HepG2 (cell line): Measurements from ENCODE around the gene FIZ1. TPM values are rescaled to one million over a fixed set of nuclear protein-coding genes. Genes with fewer than 3 reads are reported as not detected.

Experiments used
- KLF15 ChIP-seq: sonication (generic); formaldehyde crosslinking; IDR thresholded peaks from 2 replicates; pipeline ENCODE4 v1.8.1; 2023; ENCODE audit warnings: borderline replicate concordance, mild to moderate bottlenecking, inconsistent platforms, missing genetic modification reagents, mixed read lengths
- KLF16 ChIP-seq, 2 experiments: sonication (generic) in 1 of 2; formaldehyde crosslinking in 1 of 2; IDR thresholded peaks; 2 replicates each; pipeline versions ENCODE4 v1.6.1 to v1.8.0; 2016 to 2023; ENCODE audit warnings: missing genetic modification reagents in 2 of 2, missing compliant biosample characterization in 1 of 2
- KLF6 ChIP-seq: IDR thresholded peaks from 2 replicates; pipeline ENCODE4 v1.8.0; 2016; ENCODE audit warnings: missing biosample characterization, missing genetic modification reagents
- PCBP1 ChIP-seq: fragments of 200-400 bp; formaldehyde crosslinking; IDR thresholded peaks from 2 replicates; pipeline ENCODE4 v1.6.1; 2017; ENCODE audit warnings: mild to moderate bottlenecking, low read depth, low read length, borderline replicate concordance
- SNAPC2 ChIP-seq: sonication (generic); formaldehyde crosslinking; IDR thresholded peaks from 2 replicates; pipeline ENCODE4 v1.8.1; 2022; ENCODE audit warnings: mild to moderate bottlenecking, missing genetic modification reagents
- YY1 ChIP-seq: IDR thresholded peaks from 2 replicates; pipeline ENCODE4 v1.6.1; 2011; ENCODE audit warnings: low read length, low read depth, moderate library complexity, mild to moderate bottlenecking; ENCODE audit not compliant: insufficient read depth, insufficient replicate concordance
- ZBTB1 ChIP-seq: sonication (generic); formaldehyde crosslinking; IDR thresholded peaks from 2 replicates; pipeline ENCODE4 v1.4.0; 2020; ENCODE audit warnings: missing genetic modification reagents, borderline replicate concordance
- ZNF670 ChIP-seq: sonication (generic); formaldehyde crosslinking; IDR thresholded peaks from 2 replicates; pipeline ENCODE4 v1.8.0; 2022; ENCODE audit warnings: mild to moderate bottlenecking, missing genetic modification reagents, borderline replicate concordance
- ZSCAN20 ChIP-seq: sonication (generic); formaldehyde crosslinking; IDR thresholded peaks from 2 replicates; pipeline ENCODE4 v1.4.0; 2020; ENCODE audit warnings: missing genetic modification reagents, mild to moderate bottlenecking, borderline replicate concordance
- polyA plus RNA-seq, 8 experiments: library from polyadenylated mRNA; depleted of rRNA in 3 of 8; stranded (reverse) in 7 of 8; unstranded in 1 of 8; fragments of >200 nt; fragmentation: Illumina TruSeq in 4 of 8; extraction: Trizol in 4 of 8; gene quantifications; 2 replicates each; pipeline versions ENCODE4 v1.2.1 to v1.2.3, GENCODE V29; 2011 to 2016; ENCODE audit warnings: low read depth in 4 of 8, missing spikeins in 1 of 8, mixed read lengths in 1 of 8; ENCODE audit not compliant: insufficient read depth in 1 of 8
- total RNA-seq, 5 experiments: library from RNA; depleted of rRNA; stranded (reverse); fragments of >200 nt; fragmentation: Illumina TruSeq; extraction: Trizol; gene quantifications; 2 replicates each; pipeline ENCODE4 v1.2.3, GENCODE V29; 2016; ENCODE audit warnings: low read depth in 1 of 5
- TF ChIP-seq, protein P1 (sequence below), 2 experiments: sonication (generic) in 1 of 2; formaldehyde crosslinking in 1 of 2; IDR thresholded peaks; 2 replicates each; pipeline versions ENCODE4 v1.6.1 to v1.9.0; 2014 to 2022; ENCODE audit warnings: antibody characterized with exemption in 1 of 2, borderline replicate concordance in 1 of 2, inconsistent platforms in 1 of 2, low read depth in 1 of 2, missing genetic modification reagents in 1 of 2
- TF ChIP-seq, protein P2 (sequence below): sonication (generic); formaldehyde crosslinking; IDR thresholded peaks from 2 replicates; pipeline ENCODE4 v1.5.0; 2020; ENCODE audit warnings: mild to moderate bottlenecking, missing genetic modification reagents, borderline replicate concordance
- TF ChIP-seq, protein P3 (sequence below): sonication (generic); formaldehyde crosslinking; IDR thresholded peaks from 2 replicates; pipeline ENCODE4 v1.4.0; 2020; ENCODE audit warnings: mild to moderate bottlenecking, missing genetic modification reagents
- TF ChIP-seq, protein P4 (sequence below): sonication (generic); formaldehyde crosslinking; IDR thresholded peaks from 2 replicates; pipeline ENCODE4 v1.4.0; 2020; ENCODE audit warnings: missing genetic modification reagents
- TF ChIP-seq, protein P5 (sequence below): sonication (generic); formaldehyde crosslinking; conservative IDR thresholded peaks from 2 replicates; pipeline ENCODE4 v1.8.1; 2023; ENCODE audit warnings: missing genetic modification reagents

The FIZ1 gene
- total and polyA plus RNA-seq, 2 of the 13 experiments (the other 11 are each of a cell fraction or from before 2014, with no cell fraction given): 3.6 to 5.9 TPM

DNA sequence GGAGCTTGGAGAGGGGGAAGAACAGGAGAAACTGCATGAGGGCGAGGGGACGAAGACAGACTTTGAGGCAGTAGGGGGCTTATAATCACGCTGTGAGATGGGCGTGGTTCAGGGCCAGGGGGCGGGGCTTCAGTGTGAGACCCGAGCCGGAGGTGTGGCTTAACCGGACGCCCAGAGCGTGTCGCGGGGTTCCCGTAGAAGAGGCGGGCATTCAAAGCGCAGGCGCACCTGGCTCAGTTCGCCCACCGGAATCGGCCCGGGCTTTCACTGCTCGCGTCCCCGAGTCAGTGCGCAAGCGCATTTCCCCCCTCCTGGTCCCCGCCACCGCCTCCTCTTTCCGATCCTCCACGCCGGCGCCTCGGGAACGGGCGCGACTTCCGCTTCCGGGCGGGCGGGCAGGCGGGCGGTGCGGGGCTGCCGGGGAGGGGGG lies 5.9 kb upstream of the FIZ1 start (continued):
- TF ChIP-seq, protein P1, sequence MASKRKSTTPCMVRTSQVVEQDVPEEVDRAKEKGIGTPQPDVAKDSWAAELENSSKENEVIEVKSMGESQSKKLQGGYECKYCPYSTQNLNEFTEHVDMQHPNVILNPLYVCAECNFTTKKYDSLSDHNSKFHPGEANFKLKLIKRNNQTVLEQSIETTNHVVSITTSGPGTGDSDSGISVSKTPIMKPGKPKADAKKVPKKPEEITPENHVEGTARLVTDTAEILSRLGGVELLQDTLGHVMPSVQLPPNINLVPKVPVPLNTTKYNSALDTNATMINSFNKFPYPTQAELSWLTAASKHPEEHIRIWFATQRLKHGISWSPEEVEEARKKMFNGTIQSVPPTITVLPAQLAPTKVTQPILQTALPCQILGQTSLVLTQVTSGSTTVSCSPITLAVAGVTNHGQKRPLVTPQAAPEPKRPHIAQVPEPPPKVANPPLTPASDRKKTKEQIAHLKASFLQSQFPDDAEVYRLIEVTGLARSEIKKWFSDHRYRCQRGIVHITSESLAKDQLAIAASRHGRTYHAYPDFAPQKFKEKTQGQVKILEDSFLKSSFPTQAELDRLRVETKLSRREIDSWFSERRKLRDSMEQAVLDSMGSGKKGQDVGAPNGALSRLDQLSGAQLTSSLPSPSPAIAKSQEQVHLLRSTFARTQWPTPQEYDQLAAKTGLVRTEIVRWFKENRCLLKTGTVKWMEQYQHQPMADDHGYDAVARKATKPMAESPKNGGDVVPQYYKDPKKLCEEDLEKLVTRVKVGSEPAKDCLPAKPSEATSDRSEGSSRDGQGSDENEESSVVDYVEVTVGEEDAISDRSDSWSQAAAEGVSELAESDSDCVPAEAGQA (IDR thresholded peaks at IDR 0.05; ENCODE audit: low read depth): no peak
- TF ChIP-seq, protein P1 (CRISPR knock-in tag; IDR thresholded peaks at IDR 0.05; ENCODE audit: borderline replicate concordance): no peak
- TF ChIP-seq KLF6 (no peak), ZBTB1 (CRISPR knock-in tag) (no peak), PCBP1 (no peak), ZNF670 (CRISPR knock-in tag) (no peak), YY1 (peak; percentile 79), KLF15 (CRISPR knock-in tag) (no peak), ZSCAN20 (CRISPR knock-in tag) (no peak), KLF16 (CRISPR knock-in tag; IDR thresholded peaks at IDR 0.05) (0 out of 4 replicates have a peak, but pooled peaks of 1 of the 2 experiments have one; percentile 39), SNAPC2 (CRISPR knock-in tag) (no peak)
- TF ChIP-seq, protein P2, sequence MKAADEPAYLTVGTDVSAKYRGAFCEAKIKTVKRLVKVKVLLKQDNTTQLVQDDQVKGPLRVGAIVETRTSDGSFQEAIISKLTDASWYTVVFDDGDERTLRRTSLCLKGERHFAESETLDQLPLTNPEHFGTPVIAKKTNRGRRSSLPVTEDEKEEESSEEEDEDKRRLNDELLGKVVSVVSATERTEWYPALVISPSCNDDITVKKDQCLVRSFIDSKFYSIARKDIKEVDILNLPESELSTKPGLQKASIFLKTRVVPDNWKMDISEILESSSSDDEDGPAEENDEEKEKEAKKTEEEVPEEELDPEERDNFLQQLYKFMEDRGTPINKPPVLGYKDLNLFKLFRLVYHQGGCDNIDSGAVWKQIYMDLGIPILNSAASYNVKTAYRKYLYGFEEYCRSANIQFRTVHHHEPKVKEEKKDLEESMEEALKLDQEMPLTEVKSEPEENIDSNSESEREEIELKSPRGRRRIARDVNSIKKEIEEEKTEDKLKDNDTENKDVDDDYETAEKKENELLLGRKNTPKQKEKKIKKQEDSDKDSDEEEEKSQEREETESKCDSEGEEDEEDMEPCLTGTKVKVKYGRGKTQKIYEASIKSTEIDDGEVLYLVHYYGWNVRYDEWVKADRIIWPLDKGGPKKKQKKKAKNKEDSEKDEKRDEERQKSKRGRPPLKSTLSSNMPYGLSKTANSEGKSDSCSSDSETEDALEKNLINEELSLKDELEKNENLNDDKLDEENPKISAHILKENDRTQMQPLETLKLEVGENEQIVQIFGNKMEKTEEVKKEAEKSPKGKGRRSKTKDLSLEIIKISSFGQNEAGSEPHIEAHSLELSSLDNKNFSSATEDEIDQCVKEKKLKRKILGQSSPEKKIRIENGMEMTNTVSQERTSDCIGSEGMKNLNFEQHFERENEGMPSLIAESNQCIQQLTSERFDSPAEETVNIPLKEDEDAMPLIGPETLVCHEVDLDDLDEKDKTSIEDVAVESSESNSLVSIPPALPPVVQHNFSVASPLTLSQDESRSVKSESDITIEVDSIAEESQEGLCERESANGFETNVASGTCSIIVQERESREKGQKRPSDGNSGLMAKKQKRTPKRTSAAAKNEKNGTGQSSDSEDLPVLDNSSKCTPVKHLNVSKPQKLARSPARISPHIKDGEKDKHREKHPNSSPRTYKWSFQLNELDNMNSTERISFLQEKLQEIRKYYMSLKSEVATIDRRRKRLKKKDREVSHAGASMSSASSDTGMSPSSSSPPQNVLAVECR: peak; percentile 37; the same call in 1 of the 2 replicates
- TF ChIP-seq, protein P3, sequence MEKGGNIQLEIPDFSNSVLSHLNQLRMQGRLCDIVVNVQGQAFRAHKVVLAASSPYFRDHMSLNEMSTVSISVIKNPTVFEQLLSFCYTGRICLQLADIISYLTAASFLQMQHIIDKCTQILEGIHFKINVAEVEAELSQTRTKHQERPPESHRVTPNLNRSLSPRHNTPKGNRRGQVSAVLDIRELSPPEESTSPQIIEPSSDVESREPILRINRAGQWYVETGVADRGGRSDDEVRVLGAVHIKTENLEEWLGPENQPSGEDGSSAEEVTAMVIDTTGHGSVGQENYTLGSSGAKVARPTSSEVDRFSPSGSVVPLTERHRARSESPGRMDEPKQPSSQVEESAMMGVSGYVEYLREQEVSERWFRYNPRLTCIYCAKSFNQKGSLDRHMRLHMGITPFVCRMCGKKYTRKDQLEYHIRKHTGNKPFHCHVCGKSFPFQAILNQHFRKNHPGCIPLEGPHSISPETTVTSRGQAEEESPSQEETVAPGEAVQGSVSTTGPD: no peak
- TF ChIP-seq, protein P4, sequence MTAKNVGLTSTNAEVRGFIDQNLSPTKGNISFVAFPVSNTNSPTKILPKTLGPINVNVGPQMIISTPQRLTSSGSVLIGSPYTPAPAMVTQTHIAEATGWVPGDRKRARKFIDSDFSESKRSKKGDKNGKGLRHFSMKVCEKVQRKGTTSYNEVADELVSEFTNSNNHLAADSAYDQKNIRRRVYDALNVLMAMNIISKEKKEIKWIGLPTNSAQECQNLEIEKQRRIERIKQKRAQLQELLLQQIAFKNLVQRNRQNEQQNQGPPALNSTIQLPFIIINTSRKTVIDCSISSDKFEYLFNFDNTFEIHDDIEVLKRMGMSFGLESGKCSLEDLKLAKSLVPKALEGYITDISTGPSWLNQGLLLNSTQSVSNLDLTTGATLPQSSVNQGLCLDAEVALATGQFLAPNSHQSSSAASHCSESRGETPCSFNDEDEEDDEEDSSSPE (CRISPR knock-in tag): peak; percentile 23; the same call in 1 of the 2 replicates
- TF ChIP-seq, protein P5, sequence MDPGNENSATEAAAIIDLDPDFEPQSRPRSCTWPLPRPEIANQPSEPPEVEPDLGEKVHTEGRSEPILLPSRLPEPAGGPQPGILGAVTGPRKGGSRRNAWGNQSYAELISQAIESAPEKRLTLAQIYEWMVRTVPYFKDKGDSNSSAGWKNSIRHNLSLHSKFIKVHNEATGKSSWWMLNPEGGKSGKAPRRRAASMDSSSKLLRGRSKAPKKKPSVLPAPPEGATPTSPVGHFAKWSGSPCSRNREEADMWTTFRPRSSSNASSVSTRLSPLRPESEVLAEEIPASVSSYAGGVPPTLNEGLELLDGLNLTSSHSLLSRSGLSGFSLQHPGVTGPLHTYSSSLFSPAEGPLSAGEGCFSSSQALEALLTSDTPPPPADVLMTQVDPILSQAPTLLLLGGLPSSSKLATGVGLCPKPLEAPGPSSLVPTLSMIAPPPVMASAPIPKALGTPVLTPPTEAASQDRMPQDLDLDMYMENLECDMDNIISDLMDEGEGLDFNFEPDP (CRISPR knock-in tag): no peak
